ENCODE measurements around the gene LTB4R2.

GRCh38 chr14:24348186-24348585 is 38.2 kb downstream of the LTB4R2 start:
- TF ChIP-seq EZH2 (IDR thresholded peaks at IDR 0.05; ENCODE audit: borderline replicate concordance, low read depth, low read length, severe bottlenecking) (no peak), CTCF (IDR thresholded peaks at IDR 0.05; ENCODE audit: extremely low read depth in 1 of 2, insufficient read depth in 1 of 2, low read depth in 1 of 2, low read length in 2 of 2) (no peak)

All from endothelial cell of umbilical vein (primary cell).